Fibroblast of lung (primary cell): Measurements from ENCODE around the gene XPO6.

ENCODE experiments used
- EZH2 ChIP-seq: IDR thresholded peaks from 2 replicates; pipeline ENCODE4 v1.5.1; 2012; ENCODE audit warnings: low read length, control low read depth, mild to moderate bottlenecking; ENCODE audit errors: missing control alignments
- TF ChIP-seq, protein P1 (sequence below), 2 donors: IDR thresholded peaks in 1 of 2; conservative IDR thresholded peaks in 1 of 2; 1 replicate in 1 of 2; 2 replicates in 1 of 2; pipeline ENCODE4 v1.5.1; 2011 to 2012; ENCODE audit warnings: low read length in 2 of 2, control low read depth in 1 of 2, inconsistent platforms in 1 of 2, low read depth in 1 of 2, mild to moderate bottlenecking in 1 of 2

DNA sequence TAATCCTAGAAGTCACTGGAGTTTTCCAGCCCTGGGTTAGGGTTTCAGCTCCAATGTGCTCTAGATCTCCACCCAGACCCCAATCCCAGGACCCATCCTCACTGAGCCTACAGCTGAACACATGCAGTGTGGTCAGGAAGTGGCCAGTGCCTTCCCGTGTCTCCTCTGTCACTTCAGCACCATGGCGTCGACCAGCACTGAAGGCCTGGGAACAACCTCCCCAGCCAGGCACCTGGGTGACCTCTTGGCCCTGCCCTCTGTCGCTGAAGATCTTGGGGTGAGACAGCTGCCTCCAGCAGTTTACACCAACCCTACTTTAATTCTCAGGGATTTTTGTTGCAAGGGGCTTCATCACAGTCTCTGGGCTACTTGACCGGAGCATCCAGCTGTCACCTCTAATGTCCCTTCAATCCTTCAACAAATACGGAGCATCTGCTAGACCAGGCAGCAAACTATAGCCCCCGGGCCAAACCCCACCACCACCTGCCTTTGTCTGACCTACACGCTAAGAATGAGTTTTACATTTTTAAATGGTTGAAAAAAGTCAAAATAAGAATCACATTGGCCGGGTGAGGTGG is 130.3 kb downstream of the XPO6 start:
- TF ChIP-seq, protein P1, sequence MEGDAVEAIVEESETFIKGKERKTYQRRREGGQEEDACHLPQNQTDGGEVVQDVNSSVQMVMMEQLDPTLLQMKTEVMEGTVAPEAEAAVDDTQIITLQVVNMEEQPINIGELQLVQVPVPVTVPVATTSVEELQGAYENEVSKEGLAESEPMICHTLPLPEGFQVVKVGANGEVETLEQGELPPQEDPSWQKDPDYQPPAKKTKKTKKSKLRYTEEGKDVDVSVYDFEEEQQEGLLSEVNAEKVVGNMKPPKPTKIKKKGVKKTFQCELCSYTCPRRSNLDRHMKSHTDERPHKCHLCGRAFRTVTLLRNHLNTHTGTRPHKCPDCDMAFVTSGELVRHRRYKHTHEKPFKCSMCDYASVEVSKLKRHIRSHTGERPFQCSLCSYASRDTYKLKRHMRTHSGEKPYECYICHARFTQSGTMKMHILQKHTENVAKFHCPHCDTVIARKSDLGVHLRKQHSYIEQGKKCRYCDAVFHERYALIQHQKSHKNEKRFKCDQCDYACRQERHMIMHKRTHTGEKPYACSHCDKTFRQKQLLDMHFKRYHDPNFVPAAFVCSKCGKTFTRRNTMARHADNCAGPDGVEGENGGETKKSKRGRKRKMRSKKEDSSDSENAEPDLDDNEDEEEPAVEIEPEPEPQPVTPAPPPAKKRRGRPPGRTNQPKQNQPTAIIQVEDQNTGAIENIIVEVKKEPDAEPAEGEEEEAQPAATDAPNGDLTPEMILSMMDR (conservative IDR thresholded peaks at IDR 0.05 in 1 of 2, IDR thresholded peaks at IDR 0.05 in 1 of 2; ENCODE audit: low read depth in 1 of 2, low read length in 2 of 2) = no peak
- no peak for TF ChIP-seq EZH2
